H1 (cell line): ENCODE data around the gene CFAP107. TPM values are rescaled to one million over a fixed set of nuclear protein-coding genes. Genes with fewer than 3 reads are reported as not detected.

ENCODE experiments used
- CTCF ChIA-PET: fragments of 300-600 bp; sonication (Branson Sonifier 250); formaldehyde crosslinking; loops from one replicate; lab custom pipeline; 2021; ENCODE audit not compliant: partially characterized antibody; lab: Charles Lee
- POLR2A ChIA-PET: fragments of 300-600 bp; sonication (Branson Sonifier 250); formaldehyde crosslinking; loops from one replicate; lab custom pipeline; 2021; ENCODE audit warnings: inconsistent platforms; ENCODE audit not compliant: partially characterized antibody; lab: Charles Lee
- DNase-seq, 2 experiments: peaks; one replicate each; pipeline versions ENCODE4 v3.0.0 to v3.0.0-alpha.2; 2010 to 2022; ENCODE audit warnings: low spot score in 2 of 2, low read depth in 1 of 2, mixed read lengths in 1 of 2
- FAIRE-seq: peaks from 2 replicates; lab custom pipeline; 2011; peaks lifted over from hg19 to GRCh38; lab: Jason Lieb, UNC
- H2AFZ ChIP-seq: 2 replicates; pipeline ENCODE4 v1.8.1; 2012; ENCODE audit warnings: low read length, inconsistent platforms
- H2AK5ac ChIP-seq: 2 replicates; pipeline ENCODE4 v1.6.1; 2013; ENCODE audit warnings: low read depth, low read length
- H2BK120ac ChIP-seq: replicated peaks from 2 replicates; pipeline ENCODE3; 2013; ENCODE audit warnings: low read depth, low read length, inconsistent platforms
- H2BK12ac ChIP-seq: 2 replicates; pipeline ENCODE4 v1.6.1; 2013; ENCODE audit warnings: low read depth, low read length
- H2BK15ac ChIP-seq: 2 replicates; pipeline ENCODE4 v1.6.1; 2013; ENCODE audit warnings: low read length
- H2BK20ac ChIP-seq: 2 replicates; pipeline ENCODE4 v1.6.1; 2013; ENCODE audit warnings: low read length
- H2BK5ac ChIP-seq: 2 replicates; pipeline ENCODE4 v1.6.1; 2013; ENCODE audit warnings: low read depth, low read length
- H3K14ac ChIP-seq: 2 replicates; pipeline ENCODE4 v1.6.1; 2013; ENCODE audit warnings: inconsistent platforms; ENCODE audit not compliant: insufficient read length
- H3K18ac ChIP-seq: 2 replicates; pipeline ENCODE4 v1.6.1; 2013; ENCODE audit warnings: low read length; ENCODE audit errors: extremely low read depth
- H3K23ac ChIP-seq: 2 replicates; pipeline ENCODE4 v1.6.1; 2013; ENCODE audit warnings: inconsistent platforms; ENCODE audit not compliant: insufficient read length
- H3K23me2 ChIP-seq: 2 replicates; pipeline ENCODE4 v1.6.1; 2013; ENCODE audit warnings: low read depth, low read length
- H3K27ac ChIP-seq: 2 replicates; pipeline ENCODE4 v1.6.1; 2011; ENCODE audit warnings: low read depth, low read length, inconsistent platforms
- H3K27me3 ChIP-seq, 4 experiments: replicated peaks in 1 of 4; 1 replicate in 1 of 4; 2 replicates in 3 of 4; pipeline versions ENCODE4 v1.6.1 to v1.8.1; 2011 to 2013; ENCODE audit warnings: low read length in 3 of 4, mild to moderate bottlenecking in 3 of 4, inconsistent platforms in 2 of 4, mixed read lengths in 2 of 4, moderate library complexity in 1 of 4; ENCODE audit not compliant: control insufficient read depth in 3 of 4, insufficient read depth in 3 of 4; ENCODE audit errors: extremely low read depth in 1 of 4
- H3K36me3 ChIP-seq, 4 experiments: 2 replicates each; pipeline versions ENCODE4 v1.6.1 to v1.8.1; 2011 to 2013; ENCODE audit warnings: mild to moderate bottlenecking in 4 of 4, low read length in 3 of 4, moderate library complexity in 2 of 4, control low read depth in 1 of 4, inconsistent platforms in 1 of 4; ENCODE audit not compliant: insufficient read depth in 4 of 4, control insufficient read depth in 2 of 4
- H3K4ac ChIP-seq: replicated peaks from 2 replicates; pipeline ENCODE3; 2013; ENCODE audit warnings: low read length, low read depth, mixed read lengths, inconsistent platforms; ENCODE audit not compliant: insufficient read length
- H3K4me1 ChIP-seq, 4 experiments: replicated peaks in 1 of 4; 1 replicate in 1 of 4; 2 replicates in 3 of 4; pipeline versions ENCODE4 v1.6.1 to v1.8.1; 2011 to 2013; ENCODE audit warnings: low read length in 3 of 4, inconsistent platforms in 2 of 4, mixed read lengths in 1 of 4; ENCODE audit not compliant: insufficient read depth in 4 of 4, control insufficient read depth in 3 of 4
- H3K4me2 ChIP-seq, 2 experiments: 2 replicates each; pipeline versions ENCODE4 v1.6.1 to v1.8.1; 2011 to 2013; ENCODE audit warnings: low read depth in 2 of 2, low read length in 2 of 2, control low read depth in 1 of 2, inconsistent platforms in 1 of 2, mild to moderate bottlenecking in 1 of 2; ENCODE audit not compliant: insufficient read depth in 1 of 2
- H3K4me3 ChIP-seq, 4 experiments: fragments of 200-600, 300-600 bp in 1 of 4; sonication (generic), shearing (Covaris generic), sonication (Bioruptor Twin) in 1 of 4; 2 replicates each; pipeline versions ENCODE4 v1.5.1 to v1.8.1; 2011 to 2016; ENCODE audit warnings: low read length in 4 of 4, low read depth in 3 of 4, control low read depth in 2 of 4, inconsistent platforms in 2 of 4, mild to moderate bottlenecking in 2 of 4, mixed read lengths in 1 of 4, moderate library complexity in 1 of 4; ENCODE audit not compliant: insufficient read depth in 2 of 4; ENCODE audit errors: extremely low read depth in 1 of 4
- H3K56ac ChIP-seq: replicated peaks from 2 replicates; pipeline ENCODE3; 2013; ENCODE audit warnings: low read depth, mild to moderate bottlenecking, mixed read lengths, low read length, inconsistent platforms; ENCODE audit not compliant: insufficient read length
- H3K79me1 ChIP-seq: 2 replicates; pipeline ENCODE4 v1.6.1; 2013; ENCODE audit warnings: low read depth, low read length, control low read depth
- H3K79me2 ChIP-seq, 2 experiments: 2 replicates each; pipeline versions ENCODE4 v1.6.1 to v1.8.1; 2012 to 2013; ENCODE audit warnings: low read length in 2 of 2, mild to moderate bottlenecking in 2 of 2, inconsistent platforms in 1 of 2; ENCODE audit not compliant: insufficient read depth in 2 of 2, control insufficient read depth in 1 of 2
- H3K9ac ChIP-seq, 4 experiments: replicated peaks in 1 of 4; 1 replicate in 1 of 4; 2 replicates in 3 of 4; pipeline versions ENCODE4 v1.6.1 to v1.8.1; 2011 to 2013; ENCODE audit warnings: low read depth in 3 of 4, low read length in 3 of 4, control low read depth in 2 of 4, mild to moderate bottlenecking in 2 of 4, moderate library complexity in 2 of 4, inconsistent platforms in 1 of 4; ENCODE audit errors: extremely low read depth in 1 of 4
- H3K9me3 ChIP-seq, 2 experiments: 2 replicates each; pipeline versions ENCODE4 v1.6.1 to v1.8.1; 2012 to 2013; ENCODE audit warnings: mild to moderate bottlenecking in 2 of 2, moderate library complexity in 2 of 2, control low read depth in 1 of 2, inconsistent platforms in 1 of 2, low read depth in 1 of 2, low read length in 1 of 2, mixed read lengths in 1 of 2; ENCODE audit not compliant: insufficient read depth in 2 of 2
- H4K20me1 ChIP-seq, 2 experiments: replicated peaks in 1 of 2; 2 replicates each; pipeline versions ENCODE3 to v1.8.1; 2011 to 2013; ENCODE audit warnings: inconsistent platforms in 2 of 2, low read length in 2 of 2, mild to moderate bottlenecking in 1 of 2; ENCODE audit not compliant: insufficient read depth in 2 of 2, control insufficient read depth in 1 of 2
- H4K5ac ChIP-seq: 2 replicates; pipeline ENCODE4 v1.6.1; 2013; ENCODE audit warnings: low read length, low read depth, mixed read lengths, inconsistent platforms; ENCODE audit not compliant: insufficient read length
- H4K8ac ChIP-seq: 2 replicates; pipeline ENCODE4 v1.8.0; 2013; ENCODE audit warnings: mild to moderate bottlenecking, moderate library complexity, low read length, inconsistent platforms; ENCODE audit not compliant: insufficient read depth; ENCODE audit errors: extremely low read depth
- H4K91ac ChIP-seq: replicated peaks from 2 replicates; pipeline ENCODE3; 2013; ENCODE audit warnings: low read length, mixed read lengths, inconsistent platforms; ENCODE audit not compliant: insufficient read length
- BCL11A ChIP-seq, 2 experiments: IDR thresholded peaks; one replicate each; pipeline ENCODE4 v1.6.1; 2011; ENCODE audit warnings: low read depth in 2 of 2, low read length in 2 of 2, mild to moderate bottlenecking in 2 of 2
- CTBP2 ChIP-seq: IDR thresholded peaks from 2 replicates; pipeline ENCODE4 v1.7.0; 2011; ENCODE audit warnings: borderline replicate concordance, mild to moderate bottlenecking, moderate library complexity, mixed read lengths, low read length; ENCODE audit not compliant: insufficient read depth, insufficient read length
- EGR1 ChIP-seq: IDR thresholded peaks from 2 replicates; pipeline ENCODE4 v1.6.1; 2011; ENCODE audit warnings: low read depth, low read length, borderline replicate concordance
- HDAC6 ChIP-seq: IDR thresholded peaks from one replicate; pipeline ENCODE4 v1.7.1; 2012; ENCODE audit warnings: low read depth, mild to moderate bottlenecking, inconsistent platforms, low read length, moderate library complexity
- NRF1 ChIP-seq: IDR thresholded peaks from 2 replicates; pipeline ENCODE4 v1.6.1; 2011; ENCODE audit warnings: mild to moderate bottlenecking, low read depth, low read length, improper control_type of control experiment
- RAD21 ChIP-seq, 2 experiments: IDR thresholded peaks in 1 of 2; conservative IDR thresholded peaks in 1 of 2; 2 replicates each; pipeline ENCODE4 v1.6.1; 2011; ENCODE audit warnings: low read depth in 2 of 2, low read length in 2 of 2, improper control_type of control experiment in 1 of 2, inconsistent platforms in 1 of 2, mild to moderate bottlenecking in 1 of 2, moderate library complexity in 1 of 2
- RFX5 ChIP-seq: IDR thresholded peaks from 2 replicates; pipeline ENCODE4 v1.6.1; 2011; ENCODE audit warnings: low read depth, low read length, improper control_type of control experiment, borderline replicate concordance
- RNF2 ChIP-seq: fragments of 200-900, 300-1000 bp; sonication (generic); IDR thresholded peaks from 2 replicates; pipeline ENCODE4 v1.7.1; 2016; ENCODE audit warnings: borderline replicate concordance, low read depth, mild to moderate bottlenecking, antibody characterized with exemption, low read length; ENCODE audit not compliant: poor library complexity, severe bottlenecking; ENCODE audit errors: missing control alignments
- RXRA ChIP-seq: IDR thresholded peaks from 2 replicates; pipeline ENCODE4 v1.6.1; 2011; ENCODE audit warnings: low read depth, mild to moderate bottlenecking, low read length, moderate library complexity; ENCODE audit not compliant: insufficient read depth
- SAP30 ChIP-seq: fragments of 300-600 bp; sonication (generic); IDR thresholded peaks from 2 replicates; pipeline ENCODE4 v1.7.1; 2012; ENCODE audit warnings: low read length, moderate library complexity, mild to moderate bottlenecking, inconsistent platforms; ENCODE audit not compliant: insufficient read depth, insufficient replicate concordance
- SIX5 ChIP-seq: IDR thresholded peaks from 2 replicates; pipeline ENCODE4 v1.6.1; 2011; ENCODE audit warnings: mild to moderate bottlenecking, low read depth, low read length
- SP1 ChIP-seq: IDR thresholded peaks from 2 replicates; pipeline ENCODE4 v1.6.1; 2011; ENCODE audit warnings: low read depth, low read length
- WGBS, 2 experiments: shearing (Covaris generic) in 1 of 2; methylation state at CpG; one replicate each; pipeline versions ENCODE4 v1.1.6 to v1.1.7; 2013 to 2015; ENCODE audit warnings: low lambda C conversion rate in 2 of 2, mixed read lengths in 2 of 2, inconsistent platforms in 1 of 2, low coverage in 1 of 2, missing lambda C conversion rate in 1 of 2; ENCODE audit not compliant: insufficient replicate concordance in 2 of 2, insufficient coverage in 1 of 2, insufficient read length in 1 of 2; ENCODE audit errors: extremely low coverage in 1 of 2, missing lambda C conversion rate in 1 of 2; 5-methylcytosine and 5-hydroxymethylcytosine counted together
- polyA plus RNA-seq, 7 experiments: library from polyadenylated mRNA; depleted of rRNA in 3 of 7; stranded (reverse) in 5 of 7; unstranded in 2 of 7; fragments of >200 nt in 5 of 7; fragments of 200-250 nt in 2 of 7; gene quantifications; 1 replicate in 5 of 7; 2 replicates in 1 of 7; 4 replicates in 1 of 7; pipeline versions ENCODE4 v1.2.1 to v1.2.3, GENCODE V29; 2011 to 2013; ENCODE audit warnings: missing spikeins in 2 of 7, mixed read lengths in 2 of 7
- total RNA-seq: library from RNA; stranded (reverse); fragmentation: NEBNext Ultra II Directional; extraction: Animal tissue kit (Norgen Biotek cat#: 25700); gene quantifications from 2 replicates; pipeline ENCODE4 v1.2.1, GENCODE V29; 2021

CFAP107 gene
- total and polyA plus RNA-seq, 2 of the 8 experiments (the other 6 are each of a cell fraction or from before 2014, with no cell fraction given): 0.23 TPM; not detected in 1

GRCh38 chr1:12756768-12757413, 10.9 kb downstream of the CFAP107 start:
- Histone ChIP-seq H3K4me3 (no peak overlapping the region), H3K18ac (no peak overlapping the region), H2BK15ac (no peak overlapping the region), H4K5ac (no peak overlapping the region), H4K8ac (no peak overlapping the region), H2AFZ (no peak overlapping the region), H3K4me2 (no peak overlapping the region), H2AK5ac (no peak overlapping the region), H3K9ac (no peak overlapping the region), H3K9me3 (no peaks in the 10 kb centered on the region), H2BK5ac (no peak overlapping the region), H3K36me3 (no peaks in the 10 kb centered on the region), H4K20me1 (no peaks in the 10 kb centered on the region), H3K27me3 (no peaks in the 10 kb centered on the region), H2BK12ac (no peak overlapping the region), H4K91ac (no peak overlapping the region), H3K23ac (no peak overlapping the region), H3K14ac (no peak overlapping the region), H2BK120ac (no peak overlapping the region), H3K79me2 (no peaks in the 10 kb centered on the region), H2BK20ac (no peak overlapping the region), H3K56ac (no peak overlapping the region), H3K4ac (no peak overlapping the region), H3K23me2 (no peaks in the 10 kb centered on the region), H3K27ac (no peak overlapping the region), H3K4me1 (0 out of 7 replicates have a peak, but pooled peaks cover 0 to 3% (median 0%) of the 10 kb centered on the region in 4 experiments), H3K79me1 (no peaks in the 10 kb centered on the region)
- no peak for FAIRE-seq
- ChIA-PET POLR2A (no interaction called here), CTCF (interaction anchor here (1.0 kb wide), 1 partner anchor 12 kb away, joined by 4 read pairs; no protein-coding TSS in a partner anchor)
- DNase-seq: no peak
- 92% methylated on average over 6 of the region's 6 CpGs; no CpG with 5 or more reads in 1 of the 2 experiments for WGBS, 2 experiments
- TF ChIP-seq RAD21 (IDR thresholded peaks at IDR 0.05 in 1 of 2, conservative IDR thresholded peaks at IDR 0.05 in 1 of 2; ENCODE audit: low read depth in 2 of 2, low read length in 2 of 2) (no peak), RNF2 (no peak), BCL11A (IDR thresholded peaks at IDR 0.05; ENCODE audit: low read depth in 2 of 2, low read length in 2 of 2) (no peak), HDAC6 (no peak), NRF1 (no peak), RFX5 (no peak), CTBP2 (no peak), EGR1 (no peak), RXRA (no peak), SIX5 (no peak), SAP30 (no peak), SP1 (no peak)
